Neural cell (in vitro differentiated cells): ENCODE data around the gene ANKRD44.

Source experiments
- CTCF ChIP-seq: fragments of 450-650 bp; IDR thresholded peaks from 2 replicates; pipeline ENCODE4 v1.5.1; 2014; ENCODE audit warnings: antibody characterized with exemption, mild to moderate bottlenecking, moderate library complexity; ENCODE audit not compliant: poor library complexity, severe bottlenecking
- EP300 ChIP-seq: fragments of 450-650 bp; conservative IDR thresholded peaks from 2 replicates; pipeline ENCODE4 v1.6.1; 2014; ENCODE audit warnings: antibody characterized with exemption, mild to moderate bottlenecking, moderate library complexity; ENCODE audit not compliant: poor library complexity, severe bottlenecking
- POLR2AphosphoS5 ChIP-seq: IDR thresholded peaks from 2 replicates; pipeline ENCODE4 v1.6.1; 2012
- SMC3 ChIP-seq: fragments of 450-650 bp; conservative IDR thresholded peaks from 2 replicates; pipeline ENCODE4 v1.6.1; 2014; ENCODE audit warnings: antibody characterized with exemption, mild to moderate bottlenecking, moderate library complexity; ENCODE audit not compliant: poor library complexity

- no peak for TF ChIP-seq POLR2AphosphoS5
- TF ChIP-seq CTCF, result no peak
- no peak for TF ChIP-seq SMC3
- no peak for TF ChIP-seq EP300
Observed at GRCh38 chr2:197212344-197213262, 98.0 kb downstream of the ANKRD44 start.
